Measurements from ENCODE around the gene RHOU.

The RHOU gene

GRCh38 chr1:228744918-228745317 lies 9.6 kb downstream of the RHOU start:
- Mint-ChIP-seq H3K27me3 (ENCODE audit: low read depth) (peaks cover 6% of the 10 kb centered on the region), H3K9me3 (no peaks in the 10 kb centered on the region), H3K4me3 (no peak overlapping the region), H3K4me1 (ENCODE audit: low read depth) (peaks cover 14% of the 10 kb centered on the region), H3K36me3 (ENCODE audit: low read depth) (peaks cover 2% of the 10 kb centered on the region), H3K27ac (no peak overlapping the region)
- no peak for DNase-seq (ENCODE audit: low spot score)

DNA sequence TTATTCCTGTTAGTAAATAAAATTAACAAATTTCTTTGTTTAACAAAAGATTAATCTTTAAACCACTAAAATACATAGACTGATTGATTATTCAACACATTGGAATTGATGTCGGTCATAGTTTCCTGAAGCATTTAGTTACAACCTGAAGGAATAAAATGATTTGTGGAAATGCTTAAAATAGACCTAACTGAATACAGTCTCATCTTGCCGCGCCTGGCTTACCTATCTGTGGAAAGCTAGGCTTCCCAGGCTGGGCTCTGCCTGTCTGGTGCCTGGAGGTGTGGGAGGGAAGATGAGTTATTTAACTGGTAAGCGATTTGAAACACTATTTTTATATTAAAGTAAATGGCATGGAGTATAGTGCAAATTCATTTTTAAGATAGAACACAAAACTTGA lies 10.2 kb downstream of the RHOU start:
- Mint-ChIP-seq H3K4me1 (ENCODE audit: low read depth) (peaks cover 14% of the 10 kb centered on the region), H3K4me3 (no peak overlapping the region), H3K27me3 (ENCODE audit: low read depth) (peaks cover 6% of the 10 kb centered on the region), H3K36me3 (ENCODE audit: low read depth) (peaks cover 2% of the 10 kb centered on the region), H3K9me3 (no peaks in the 10 kb centered on the region), H3K27ac (no peak overlapping the region)
- no peak for DNase-seq (ENCODE audit: low spot score)

DNA sequence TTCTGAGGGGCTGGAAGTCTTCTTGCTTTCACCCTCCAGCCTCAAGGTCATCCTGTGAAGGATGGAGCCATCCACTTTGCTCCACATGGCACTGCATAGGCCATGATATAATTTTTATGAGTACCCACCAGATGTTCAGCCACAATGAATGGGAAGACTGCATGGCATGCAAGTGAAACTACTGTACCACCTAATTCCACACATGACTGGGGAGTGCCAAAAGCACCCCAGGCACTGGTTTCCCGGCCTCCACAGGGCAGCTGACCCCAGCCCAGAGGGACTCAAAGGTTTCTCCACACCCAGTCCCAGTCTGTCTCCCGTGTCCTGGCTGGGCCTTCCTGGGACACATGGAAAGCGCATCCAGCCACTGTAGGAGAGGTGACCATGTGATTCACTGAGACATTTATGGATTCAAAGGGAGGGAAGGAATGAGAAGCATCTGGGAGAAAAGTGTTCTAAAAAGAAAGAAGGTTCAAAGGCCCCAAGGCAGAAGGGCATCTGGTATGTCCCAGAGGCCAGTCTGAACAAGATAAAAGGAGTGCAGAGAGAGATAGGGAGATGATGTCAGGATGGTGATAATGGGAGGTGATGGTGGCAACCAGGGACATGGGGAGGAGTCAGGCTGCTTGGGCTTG lies 12.1 kb downstream of the RHOU start:
- Mint-ChIP-seq H3K27me3 (ENCODE audit: low read depth) (peaks cover 7% of the 10 kb centered on the region), H3K4me1 (ENCODE audit: low read depth) (peaks cover 24% of the 10 kb centered on the region), H3K27ac (no peak overlapping the region), H3K36me3 (ENCODE audit: low read depth) (peaks cover 2% of the 10 kb centered on the region), H3K9me3 (no peaks in the 10 kb centered on the region), H3K4me3 (no peak overlapping the region)
- no peak for DNase-seq (ENCODE audit: low spot score)

- H3K9me3 Mint-ChIP-seq = no peaks in the 10 kb centered on the region
- H3K4me3 Mint-ChIP-seq = no peak overlapping the region
- H3K27me3 Mint-ChIP-seq (ENCODE audit: low read depth) = peaks cover 8% of the 10 kb centered on the region
- no peak overlapping the region for H3K27ac Mint-ChIP-seq
- H3K4me1 Mint-ChIP-seq (ENCODE audit: low read depth) = peaks cover 26% of the 10 kb centered on the region
- H3K36me3 Mint-ChIP-seq (ENCODE audit: low read depth) = peaks cover 2% of the 10 kb centered on the region
- DNase-seq (ENCODE audit: low spot score) = no peak
These were observed 12.8 kb downstream of the RHOU start for GRCh38 chr1:228748029-228748428.

DNA sequence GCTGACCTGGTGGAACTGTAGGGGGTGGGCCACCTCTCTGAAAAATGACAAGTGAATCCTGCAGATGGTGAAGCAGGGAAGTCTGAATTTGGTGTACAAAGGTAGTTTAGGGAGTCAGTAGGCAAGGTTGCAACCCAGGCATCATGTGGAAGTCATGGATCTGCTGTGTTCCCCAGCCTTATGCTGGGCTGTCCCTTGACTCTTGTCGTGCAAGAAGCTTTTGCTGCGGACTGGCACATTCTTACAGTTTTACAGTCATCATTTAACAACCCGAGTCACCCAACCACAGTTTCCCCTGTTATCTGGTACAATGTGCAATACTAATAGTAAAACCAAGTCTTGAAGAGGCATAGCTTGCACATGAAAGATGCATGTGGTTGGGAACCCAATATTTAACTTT lies 13.2 kb downstream of the RHOU start:
- peaks cover 8% of the 10 kb centered on the region for H3K27me3 Mint-ChIP-seq (ENCODE audit: low read depth)
- no peaks in the 10 kb centered on the region for H3K9me3 Mint-ChIP-seq
- no peak overlapping the region for H3K4me3 Mint-ChIP-seq
- H3K27ac Mint-ChIP-seq = no peak overlapping the region
- H3K4me1 Mint-ChIP-seq (ENCODE audit: low read depth) = peaks cover 26% of the 10 kb centered on the region
- H3K36me3 Mint-ChIP-seq (ENCODE audit: low read depth) = no peaks in the 10 kb centered on the region
- DNase-seq (ENCODE audit: low spot score) = peak; percentile 15

- no peak overlapping the region for H3K4me3 Mint-ChIP-seq
- peaks cover 26% of the 10 kb centered on the region for H3K4me1 Mint-ChIP-seq (ENCODE audit: low read depth)
- H3K36me3 Mint-ChIP-seq (ENCODE audit: low read depth) = no peaks in the 10 kb centered on the region
- peaks cover 14% of the 10 kb centered on the region for H3K27me3 Mint-ChIP-seq (ENCODE audit: low read depth)
- no peaks in the 10 kb centered on the region for H3K9me3 Mint-ChIP-seq
- DNase-seq (ENCODE audit: low spot score) = no peak
- H3K27ac Mint-ChIP-seq = no peak overlapping the region
These were observed 14.5 kb downstream of the RHOU start for GRCh38 chr1:228749765-228750164.

DNA sequence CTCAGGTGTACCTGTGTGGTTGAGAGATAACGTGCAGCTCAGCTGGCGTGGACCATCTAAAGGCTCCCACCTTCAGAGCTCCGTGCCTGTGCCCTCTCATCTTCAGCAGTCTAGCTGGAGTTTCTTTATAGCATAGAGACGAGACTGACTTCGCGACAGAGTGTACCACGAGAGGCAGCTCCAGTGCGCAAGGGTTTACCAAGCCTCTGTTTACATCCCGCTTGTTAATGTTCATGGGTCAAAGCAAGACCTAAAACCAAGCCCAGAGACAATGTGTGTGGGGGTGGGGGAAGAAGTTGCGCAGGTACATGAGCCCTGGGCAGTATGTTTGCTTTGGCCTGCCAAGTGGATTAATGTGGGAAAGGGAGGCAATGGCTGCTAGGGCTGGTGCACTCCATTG lies 15.6 kb downstream of the RHOU start:
- peaks cover 34% of the 10 kb centered on the region for H3K4me1 Mint-ChIP-seq (ENCODE audit: low read depth)
- peaks cover 23% of the 10 kb centered on the region for H3K27me3 Mint-ChIP-seq (ENCODE audit: low read depth)
- H3K36me3 Mint-ChIP-seq (ENCODE audit: low read depth) = no peaks in the 10 kb centered on the region
- H3K9me3 Mint-ChIP-seq = no peaks in the 10 kb centered on the region
- no peak for DNase-seq (ENCODE audit: low spot score)
- H3K27ac Mint-ChIP-seq = no peak overlapping the region
- H3K4me3 Mint-ChIP-seq = no peak overlapping the region

DNA sequence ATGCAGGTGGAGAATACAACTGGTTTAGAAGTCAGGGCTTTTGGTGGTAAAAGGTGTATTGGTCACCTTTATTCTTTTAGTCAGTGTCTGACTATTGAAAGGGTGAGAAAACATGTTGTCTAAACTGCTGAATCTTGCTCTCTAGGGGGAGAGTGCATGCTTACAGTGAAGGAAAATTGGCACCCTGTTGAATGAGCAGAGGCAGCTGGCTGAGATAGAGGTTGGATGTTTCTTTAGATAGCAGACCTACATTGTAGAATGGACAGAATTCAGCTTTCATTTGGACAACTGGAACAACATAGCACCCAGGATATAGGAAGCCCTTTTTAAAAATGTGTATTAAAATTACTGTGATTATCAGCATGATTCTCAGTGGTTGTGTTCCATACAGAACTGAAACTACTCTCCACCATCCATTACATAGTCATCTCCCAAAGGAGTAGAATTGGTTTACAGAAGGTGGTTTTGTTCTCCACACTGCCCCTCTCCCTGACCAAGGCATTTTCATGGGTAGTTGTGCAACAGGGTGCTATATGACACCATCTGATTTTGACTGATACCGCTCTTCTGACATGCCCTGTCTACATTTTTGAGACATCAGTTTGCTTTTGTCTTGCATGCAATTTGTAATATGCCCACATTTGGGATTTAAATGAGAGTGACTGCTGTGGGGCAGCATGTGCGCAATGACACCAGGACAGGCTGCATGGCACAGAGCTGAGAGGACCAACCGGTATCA lies 16.2 kb downstream of the RHOU start:
- Mint-ChIP-seq H3K36me3 (ENCODE audit: low read depth) (peaks cover 2% of the 10 kb centered on the region), H3K27me3 (ENCODE audit: low read depth) (peaks cover 29% of the 10 kb centered on the region), H3K4me3 (no peak overlapping the region), H3K9me3 (no peaks in the 10 kb centered on the region), H3K4me1 (ENCODE audit: low read depth) (peaks cover 36% of the 10 kb centered on the region), H3K27ac (no peak overlapping the region)
- peak; percentile 30 for DNase-seq (ENCODE audit: low spot score)

DNA sequence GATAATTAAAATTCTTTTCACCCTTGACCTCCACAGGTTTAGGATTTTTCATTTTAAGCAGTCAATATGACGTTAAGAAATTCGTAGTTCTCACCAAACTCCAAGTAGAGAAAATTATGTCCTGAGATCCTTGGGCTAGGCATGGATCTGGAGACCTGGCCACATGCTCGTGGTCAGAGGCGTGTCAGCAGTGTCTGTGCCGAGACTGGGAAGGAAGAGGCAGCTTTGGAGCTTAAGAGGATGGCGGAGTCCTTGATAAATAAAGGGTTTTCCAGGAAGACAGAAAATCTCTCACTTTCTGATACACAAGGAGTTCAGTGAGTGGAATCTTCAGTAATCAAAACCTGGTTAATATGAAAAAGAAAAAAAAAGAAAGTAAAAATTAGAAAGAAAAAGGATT lies 17.0 kb downstream of the RHOU start:
- H3K27ac Mint-ChIP-seq = no peak overlapping the region
- peaks cover 36% of the 10 kb centered on the region for H3K4me1 Mint-ChIP-seq (ENCODE audit: low read depth)
- peaks cover 7% of the 10 kb centered on the region for H3K9me3 Mint-ChIP-seq
- no peak overlapping the region for H3K4me3 Mint-ChIP-seq
- DNase-seq (ENCODE audit: low spot score) = no peak
- H3K36me3 Mint-ChIP-seq (ENCODE audit: low read depth) = peaks cover 2% of the 10 kb centered on the region
- peaks cover 36% of the 10 kb centered on the region for H3K27me3 Mint-ChIP-seq (ENCODE audit: low read depth)

GRCh38 chr1:228752675-228753265 lies 17.5 kb downstream of the RHOU start:
- H3K27ac Mint-ChIP-seq = no peak overlapping the region

DNA sequence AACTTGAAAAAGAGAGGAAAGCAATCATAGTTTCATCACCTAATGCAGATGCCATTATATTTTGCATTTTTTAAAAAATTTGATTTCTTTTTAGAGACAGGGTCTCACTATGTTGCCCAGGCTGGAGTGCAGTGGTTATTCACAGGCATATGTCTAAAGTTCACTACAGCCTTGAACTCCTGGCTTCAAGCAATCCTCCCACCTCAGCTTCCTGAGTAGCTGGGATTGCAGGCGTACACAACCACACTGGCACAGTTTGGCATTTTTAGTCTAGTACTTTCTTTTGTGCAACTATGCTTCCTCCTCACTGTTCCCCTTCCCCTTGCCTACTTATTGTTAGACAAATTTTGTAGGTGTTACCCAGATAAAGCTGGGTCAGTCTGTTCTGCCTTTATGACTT lies 18.0 kb downstream of the RHOU start:
- H3K36me3 Mint-ChIP-seq (ENCODE audit: low read depth) = peaks cover 3% of the 10 kb centered on the region
- peaks cover 32% of the 10 kb centered on the region for H3K4me1 Mint-ChIP-seq (ENCODE audit: low read depth)
- no peak for DNase-seq (ENCODE audit: low spot score)
- H3K27ac Mint-ChIP-seq = no peak overlapping the region
- H3K4me3 Mint-ChIP-seq = no peak overlapping the region
- H3K27me3 Mint-ChIP-seq (ENCODE audit: low read depth) = peaks cover 43% of the 10 kb centered on the region
- peaks cover 9% of the 10 kb centered on the region for H3K9me3 Mint-ChIP-seq

More at GRCh38 chr1:228752675-228753265, 17.5 kb downstream of the RHOU start:
- no peak for DNase-seq (ENCODE audit: low spot score)
- Mint-ChIP-seq H3K36me3 (ENCODE audit: low read depth) (peaks cover 3% of the 10 kb centered on the region), H3K27me3 (ENCODE audit: low read depth) (peaks cover 39% of the 10 kb centered on the region), H3K4me3 (no peak overlapping the region), H3K4me1 (ENCODE audit: low read depth) (peaks cover 34% of the 10 kb centered on the region), H3K9me3 (peaks cover 9% of the 10 kb centered on the region)

DNA sequence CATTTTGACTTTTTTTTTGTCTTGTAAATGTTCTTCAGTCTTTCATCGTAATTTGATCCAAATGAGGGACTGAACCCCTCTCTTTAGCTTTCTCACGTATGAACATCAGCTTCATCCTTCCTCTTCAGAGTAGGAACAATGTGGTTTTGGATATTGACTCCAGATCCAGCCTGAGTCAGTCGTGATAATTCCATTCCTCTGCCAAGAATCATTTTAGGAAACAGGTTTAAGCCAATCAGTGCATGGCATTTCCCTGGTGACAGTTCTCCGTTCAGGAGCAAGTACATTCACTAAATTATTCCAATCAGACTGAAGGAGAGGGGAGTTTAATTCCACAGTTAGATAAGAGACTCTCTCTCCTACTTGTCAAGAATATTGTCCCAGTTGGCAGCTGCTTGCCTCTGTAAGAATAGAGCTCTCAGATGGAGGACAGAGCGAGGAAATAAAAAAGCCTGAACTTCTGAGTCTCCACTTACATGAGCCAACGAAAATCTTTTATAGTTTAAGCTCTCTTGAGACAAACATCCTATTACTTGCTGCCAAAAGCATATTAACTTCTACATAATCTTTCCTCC lies 18.6 kb downstream of the RHOU start:
- H3K27ac Mint-ChIP-seq = no peak overlapping the region

DNA sequence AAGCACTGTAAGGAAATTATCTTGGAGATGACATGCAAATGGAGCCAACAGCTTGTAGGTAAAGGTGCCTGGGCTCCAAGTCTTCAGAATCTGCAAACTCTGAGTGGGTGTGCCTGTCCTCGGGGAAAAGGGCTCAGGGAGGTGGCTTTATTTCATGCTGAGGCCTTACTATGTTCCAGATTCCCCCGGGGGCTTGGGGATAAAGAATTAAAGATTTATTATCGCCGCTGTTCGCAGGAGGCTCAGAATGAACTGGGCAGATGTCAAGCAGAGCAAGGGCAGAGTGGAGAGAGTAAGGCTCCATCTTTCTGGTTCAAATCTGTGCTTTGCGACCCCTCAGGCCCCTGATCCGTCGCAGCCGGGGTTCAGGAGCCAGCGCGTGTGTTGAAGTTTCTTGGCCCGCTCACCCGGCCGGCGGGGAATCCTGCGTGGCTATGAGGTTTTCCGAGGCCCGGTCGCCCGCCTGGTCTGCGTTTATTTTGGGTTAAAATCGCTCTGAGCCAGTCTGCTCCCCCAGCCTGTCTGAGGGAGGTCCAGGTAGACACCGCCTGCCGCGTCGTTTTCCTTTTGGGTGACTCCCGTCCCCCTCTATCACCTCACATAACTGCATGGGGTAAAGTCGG lies 19.5 kb downstream of the RHOU start:
- no peak overlapping the region for H3K27ac Mint-ChIP-seq
- no peak for DNase-seq (ENCODE audit: low spot score)
- peaks cover 3% of the 10 kb centered on the region for H3K36me3 Mint-ChIP-seq (ENCODE audit: low read depth)
- peaks cover 26% of the 10 kb centered on the region for H3K4me1 Mint-ChIP-seq (ENCODE audit: low read depth)
- peaks cover 50% of the 10 kb centered on the region for H3K27me3 Mint-ChIP-seq (ENCODE audit: low read depth)
- peaks cover 9% of the 10 kb centered on the region for H3K9me3 Mint-ChIP-seq
- no peak overlapping the region for H3K4me3 Mint-ChIP-seq

More for the DNA sequence above, 18.6 kb downstream of the RHOU start:
- Mint-ChIP-seq H3K4me1 (ENCODE audit: low read depth) (peaks cover 28% of the 10 kb centered on the region), H3K27me3 (ENCODE audit: low read depth) (peaks cover 47% of the 10 kb centered on the region), H3K36me3 (ENCODE audit: low read depth) (peaks cover 3% of the 10 kb centered on the region), H3K9me3 (peaks cover 9% of the 10 kb centered on the region), H3K4me3 (no peak overlapping the region)
- no peak for DNase-seq (ENCODE audit: low spot score)

DNA sequence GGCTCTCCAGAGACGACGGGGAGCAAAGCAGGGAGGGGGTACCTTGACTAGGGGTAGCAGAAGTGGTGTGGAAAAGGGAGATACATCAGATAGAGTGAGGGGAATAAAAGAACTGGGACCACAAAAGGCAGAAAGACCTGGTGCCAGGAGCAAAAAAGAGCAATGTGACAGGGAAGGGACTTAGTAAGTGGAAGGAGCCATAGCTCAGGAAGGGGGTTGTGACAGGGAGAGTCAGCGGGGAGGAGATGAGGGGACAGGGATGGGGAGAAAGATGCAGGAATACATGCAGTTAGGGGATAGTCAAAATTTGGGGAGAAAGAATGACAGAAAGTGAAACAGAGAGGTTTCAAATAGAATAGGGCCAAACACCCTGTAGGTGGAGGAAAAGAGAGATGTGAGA lies 20.5 kb downstream of the RHOU start:
- Mint-ChIP-seq H3K36me3 (ENCODE audit: low read depth) (peaks cover 3% of the 10 kb centered on the region), H3K4me1 (ENCODE audit: low read depth) (peaks cover 26% of the 10 kb centered on the region), H3K27me3 (ENCODE audit: low read depth) (peaks cover 54% of the 10 kb centered on the region), H3K27ac (no peak overlapping the region), H3K9me3 (peaks cover 9% of the 10 kb centered on the region), H3K4me3 (no peak overlapping the region)
- no peak for DNase-seq (ENCODE audit: low spot score)
